SK-N-SH (cell line): ENCODE measurements around the gene UBE3B. TPM values are rescaled to one million over a fixed set of nuclear protein-coding genes. Genes with fewer than 3 reads are reported as not detected.
A peak's percentile ranks its signal among the peaks of the same experiment; 100 is the strongest.

Source experiments
- CTCF ChIA-PET: fragments of 300-600, 350-600 bp; formaldehyde crosslinking; extraction: SDS; loops from one replicate; lab custom pipeline; 2021; lab: Yijun Ruan, JAX
- POLR2A ChIA-PET: fragments of 350-600 bp; sonication (Branson Sonifier 250); formaldehyde crosslinking; extraction: SDS; loops from one replicate; lab custom pipeline; 2020; ENCODE audit warnings: antibody characterized with exemption, inconsistent platforms; lab: Yijun Ruan, JAX
- DNase-seq: peaks from one replicate; pipeline ENCODE4 v3.0.0; 2012
- H2AFZ ChIP-seq: fragments of 200-600 bp; sonication (generic); 2 replicates; pipeline ENCODE4 v1.8.1; 2016; ENCODE audit warnings: antibody characterized with exemption, mild to moderate bottlenecking, low read depth
- H3F3A ChIP-seq: fragments of 200-600 bp; sonication (generic); replicated peaks from 2 replicates; pipeline ENCODE3; 2016; ENCODE audit warnings: antibody characterized with exemption, mild to moderate bottlenecking; ENCODE audit not compliant: insufficient read depth
- H3K27ac ChIP-seq, 2 experiments: fragments of 200-500 bp in 1 of 2; fragments of 200-600 bp in 1 of 2; sonication (Bioruptor generic) in 1 of 2; sonication (generic), shearing (Covaris generic) in 1 of 2; 2 replicates each; pipeline versions ENCODE4 v1.5.1 to v1.6.1; 2014 to 2016; ENCODE audit warnings: low read depth in 2 of 2, inconsistent platforms in 1 of 2, low read length in 1 of 2, mild to moderate bottlenecking in 1 of 2, mixed read lengths in 1 of 2
- H3K27me3 ChIP-seq: fragments of 200-600 bp; sonication (generic), shearing (Covaris generic); 2 replicates; pipeline ENCODE4 v1.6.1; 2016; ENCODE audit warnings: mixed run types; ENCODE audit not compliant: insufficient read depth
- H3K36me3 ChIP-seq, 2 experiments: fragments of 200-500 bp in 1 of 2; fragments of 200-600 bp in 1 of 2; sonication (Bioruptor generic) in 1 of 2; sonication (generic) in 1 of 2; replicated peaks in 1 of 2; 2 replicates each; pipeline versions ENCODE3 to v1.5.1; 2014 to 2016; ENCODE audit warnings: low read length in 1 of 2, mild to moderate bottlenecking in 1 of 2; ENCODE audit not compliant: insufficient read depth in 2 of 2, control insufficient read depth in 1 of 2
- H3K4me1 ChIP-seq, 2 experiments: fragments of 200-500 bp in 1 of 2; fragments of 200-600 bp in 1 of 2; sonication (Bioruptor generic) in 1 of 2; sonication (generic), shearing (Covaris generic) in 1 of 2; 2 replicates each; pipeline versions ENCODE4 v1.5.1 to v1.6.1; 2014 to 2016; ENCODE audit warnings: low read depth in 1 of 2, low read length in 1 of 2, mixed run types in 1 of 2; ENCODE audit not compliant: insufficient read depth in 2 of 2, control insufficient read depth in 1 of 2
- H3K4me2 ChIP-seq: fragments of 200-600 bp; sonication (generic), shearing (Covaris generic); 2 replicates; pipeline ENCODE4 v1.6.1; 2017; ENCODE audit warnings: mixed run types
- H3K4me3 ChIP-seq, 2 experiments: fragments of 200-500 bp in 1 of 2; fragments of 200-600 bp in 1 of 2; sonication (Bioruptor generic) in 1 of 2; sonication (generic), shearing (Covaris generic) in 1 of 2; 2 replicates each; pipeline versions ENCODE4 v1.5.1 to v1.8.1; 2014 to 2016; ENCODE audit warnings: low read depth in 2 of 2, inconsistent platforms in 1 of 2, low read length in 1 of 2, mild to moderate bottlenecking in 1 of 2, mixed read lengths in 1 of 2, moderate library complexity in 1 of 2
- H3K79me2 ChIP-seq: fragments of 200-600 bp; sonication (generic); 2 replicates; pipeline ENCODE4 v1.8.1; 2017; ENCODE audit warnings: mild to moderate bottlenecking; ENCODE audit not compliant: insufficient read depth
- H3K9ac ChIP-seq: fragments of 200-600 bp; sonication (generic); 2 replicates; pipeline ENCODE4 v1.6.1; 2017; ENCODE audit warnings: mixed run types
- H3K9me2 ChIP-seq: fragments of 200-600 bp; sonication (generic); 2 replicates; pipeline ENCODE4 v1.6.1; 2017; ENCODE audit warnings: mixed run types
- H3K9me3 ChIP-seq: fragments of 200-600 bp; sonication (generic); 2 replicates; pipeline ENCODE4 v1.6.1; 2017; ENCODE audit warnings: mixed run types, mild to moderate bottlenecking, moderate library complexity
- H4K20me1 ChIP-seq: fragments of 200-600 bp; sonication (generic); 2 replicates; pipeline ENCODE4 v1.6.1; 2017; ENCODE audit warnings: mild to moderate bottlenecking, mixed run types; ENCODE audit not compliant: insufficient read depth
- CHD2 ChIP-seq: fragments of 150-350 bp; IDR thresholded peaks from 2 replicates; pipeline ENCODE4 v1.6.1; 2018; ENCODE audit warnings: low read length; ENCODE audit not compliant: partially characterized antibody
- EP300 ChIP-seq, 2 experiments: IDR thresholded peaks; 2 replicates each; pipeline versions ENCODE4 v1.4.0 to v1.6.1; 2012; ENCODE audit warnings: borderline replicate concordance in 1 of 2, low read depth in 1 of 2, low read length in 1 of 2
- FOXJ3 ChIP-seq: sonication (generic); formaldehyde crosslinking; IDR thresholded peaks from 2 replicates; pipeline ENCODE4 v1.5.1; 2020; ENCODE audit warnings: mild to moderate bottlenecking, missing genetic modification reagents
- GABPA ChIP-seq: IDR thresholded peaks from 2 replicates; pipeline ENCODE4 v1.4.0; 2012; ENCODE audit warnings: low read depth, mild to moderate bottlenecking
- IRF3 ChIP-seq: fragments of 150-350 bp; IDR thresholded peaks from 2 replicates; pipeline ENCODE4 v1.6.1; 2016; ENCODE audit warnings: mild to moderate bottlenecking, low read depth, low read length
- MXI1 ChIP-seq: IDR thresholded peaks from 2 replicates; pipeline ENCODE4 v1.6.1; 2012; ENCODE audit warnings: mild to moderate bottlenecking, low read depth, low read length, improper control_type of control experiment
- POLR2AphosphoS5 ChIP-seq: IDR thresholded peaks from 2 replicates; pipeline ENCODE4 v1.6.1; 2012; ENCODE audit warnings: low read depth, low read length
- RAD21 ChIP-seq: IDR thresholded peaks from 2 replicates; pipeline ENCODE4 v1.6.1; 2012; ENCODE audit warnings: mild to moderate bottlenecking, low read length
- RCOR1 ChIP-seq: fragments of 150-350 bp; IDR thresholded peaks from 2 replicates; pipeline ENCODE4 v1.6.1; 2017; ENCODE audit warnings: antibody characterized with exemption, low read length
- RFX5 ChIP-seq: IDR thresholded peaks from 2 replicates; pipeline ENCODE4 v1.6.1; 2012; ENCODE audit warnings: mild to moderate bottlenecking, improper control_type of control experiment, low read length
- RXRA ChIP-seq: IDR thresholded peaks from 2 replicates; pipeline ENCODE4 v1.4.0; 2012; ENCODE audit warnings: low read depth, mild to moderate bottlenecking, borderline replicate concordance
- SIN3A ChIP-seq: IDR thresholded peaks from 2 replicates; pipeline ENCODE4 v1.6.1; 2012; ENCODE audit warnings: low read depth, mild to moderate bottlenecking, low read length, moderate library complexity, borderline replicate concordance
- SMC3 ChIP-seq: IDR thresholded peaks from 2 replicates; pipeline ENCODE4 v1.6.1; 2012; ENCODE audit warnings: low read depth, low read length, improper control_type of control experiment
- TAF1 ChIP-seq: IDR thresholded peaks from 2 replicates; pipeline ENCODE4 v1.6.1; 2012; ENCODE audit warnings: low read depth, mild to moderate bottlenecking, low read length, moderate library complexity, borderline replicate concordance
- TCF12 ChIP-seq: IDR thresholded peaks from 2 replicates; pipeline ENCODE4 v1.4.0; 2012
- TEAD4 ChIP-seq: IDR thresholded peaks from 2 replicates; pipeline ENCODE4 v1.4.0; 2012; ENCODE audit warnings: mild to moderate bottlenecking, borderline replicate concordance; ENCODE audit not compliant: insufficient read depth
- WGBS: methylation state at CpG from one replicate; pipeline ENCODE4 v1.1.6; 2017; ENCODE audit warnings: low lambda C conversion rate; 5-methylcytosine and 5-hydroxymethylcytosine counted together
- polyA plus RNA-seq, 3 experiments: library from polyadenylated mRNA; depleted of rRNA; stranded (reverse); fragments of >200 nt; gene quantifications; 2 replicates each; pipeline ENCODE4 v1.2.3, GENCODE V29; 2012
- TF ChIP-seq, protein P1 (sequence below): fragments of 200-600 bp; sonication (generic); IDR thresholded peaks from 2 replicates; pipeline ENCODE4 v1.6.1; 2017; ENCODE audit warnings: antibody characterized with exemption, mild to moderate bottlenecking, moderate library complexity

Gene UBE3B
- polyA plus RNA-seq, 1 of the 3 experiments (the other 2 are of a cell fraction) = 28.6 TPM

GRCh38 chr12:109517619-109518018 lies 40.2 kb downstream of the UBE3B start (continued):
- TF ChIP-seq IRF3 (no peak), FOXJ3 (CRISPR knock-in tag) (no peak), GABPA (no peak), RCOR1 (no peak), TCF12 (no peak)

- Histone ChIP-seq H3K9me2 (no peaks in the 10 kb centered on the region), H3K4me3 (peak overlapping the region in 1 of 2 experiments; percentile 26; a peak in 1 of 4 replicates), H3K79me2 (no peaks in the 10 kb centered on the region), H3K4me2 (peak overlapping the region; percentile 39; the same call in 1 of the 2 replicates)
- 54% methylated on average over 10 of the region's 11 CpGs for WGBS
- TF ChIP-seq MXI1 = no peak
- TF ChIP-seq POLR2AphosphoS5 = no peak
- 0 out of 2 replicates have a peak, but pooled peaks have one; percentile 25 for TF ChIP-seq RCOR1
- no peak for TF ChIP-seq CHD2
- no peak for TF ChIP-seq TAF1
- TF ChIP-seq RAD21 = peak; percentile 96
- no peak for TF ChIP-seq TCF12
- TF ChIP-seq IRF3 = no peak
- TF ChIP-seq SMC3 = peak; percentile 88
- no peak for TF ChIP-seq RFX5
- 0 out of 2 replicates have a peak, but pooled peaks have one; percentile 39 for TF ChIP-seq SIN3A
- no peak for TF ChIP-seq EP300 (IDR thresholded peaks at IDR 0.05; ENCODE audit: borderline replicate concordance in 1 of 2, low read depth in 1 of 2, low read length in 1 of 2)
- TF ChIP-seq TEAD4 = no peak
- TF ChIP-seq RXRA = no peak
- TF ChIP-seq, protein P1, sequence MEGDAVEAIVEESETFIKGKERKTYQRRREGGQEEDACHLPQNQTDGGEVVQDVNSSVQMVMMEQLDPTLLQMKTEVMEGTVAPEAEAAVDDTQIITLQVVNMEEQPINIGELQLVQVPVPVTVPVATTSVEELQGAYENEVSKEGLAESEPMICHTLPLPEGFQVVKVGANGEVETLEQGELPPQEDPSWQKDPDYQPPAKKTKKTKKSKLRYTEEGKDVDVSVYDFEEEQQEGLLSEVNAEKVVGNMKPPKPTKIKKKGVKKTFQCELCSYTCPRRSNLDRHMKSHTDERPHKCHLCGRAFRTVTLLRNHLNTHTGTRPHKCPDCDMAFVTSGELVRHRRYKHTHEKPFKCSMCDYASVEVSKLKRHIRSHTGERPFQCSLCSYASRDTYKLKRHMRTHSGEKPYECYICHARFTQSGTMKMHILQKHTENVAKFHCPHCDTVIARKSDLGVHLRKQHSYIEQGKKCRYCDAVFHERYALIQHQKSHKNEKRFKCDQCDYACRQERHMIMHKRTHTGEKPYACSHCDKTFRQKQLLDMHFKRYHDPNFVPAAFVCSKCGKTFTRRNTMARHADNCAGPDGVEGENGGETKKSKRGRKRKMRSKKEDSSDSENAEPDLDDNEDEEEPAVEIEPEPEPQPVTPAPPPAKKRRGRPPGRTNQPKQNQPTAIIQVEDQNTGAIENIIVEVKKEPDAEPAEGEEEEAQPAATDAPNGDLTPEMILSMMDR = peak; percentile 93
- TF ChIP-seq, all 33 proteins: peak for 5
- Histone ChIP-seq H3K9ac (no peak overlapping the region; the same call in 1 of the 2 replicates), H3K9me3 (no peaks in the 10 kb centered on the region), H3K36me3 (peaks cover 5 to 79% of the 10 kb centered on the region in 2 experiments), H3K27ac (peak overlapping the region; percentile 57 to 89), H3K4me1 (peaks cover 14 to 52% of the 10 kb centered on the region in 2 experiments; a peak in 3 of 4 replicates), H3F3A (peaks cover 7% of the 10 kb centered on the region), H4K20me1 (no peaks in the 10 kb centered on the region), H2AFZ (peak overlapping the region; percentile 60; the same call in 1 of the 2 replicates), H3K27me3 (no peaks in the 10 kb centered on the region)
- peak; percentile 81 for DNase-seq
- CTCF ChIA-PET = interaction anchor here (0.5 to 10.5 kb wide), 49 partner anchors 9 to 363 kb away, joined by 3 to 173 read pairs (median 4); partner anchors contain the start of genes FAM222A, MMAB and MVK
- POLR2A ChIA-PET = interaction anchor here (0.9 to 1.2 kb wide), 3 partner anchors 11 to 201 kb away, joined by 3 to 5 read pairs (median 3); no protein-coding TSS in a partner anchor
These were observed 41.6 kb downstream of the UBE3B start for GRCh38 chr12:109518820-109519665.
